ENCODE results near the gene PLXNA4.

The PLXNA4 gene

DNA sequence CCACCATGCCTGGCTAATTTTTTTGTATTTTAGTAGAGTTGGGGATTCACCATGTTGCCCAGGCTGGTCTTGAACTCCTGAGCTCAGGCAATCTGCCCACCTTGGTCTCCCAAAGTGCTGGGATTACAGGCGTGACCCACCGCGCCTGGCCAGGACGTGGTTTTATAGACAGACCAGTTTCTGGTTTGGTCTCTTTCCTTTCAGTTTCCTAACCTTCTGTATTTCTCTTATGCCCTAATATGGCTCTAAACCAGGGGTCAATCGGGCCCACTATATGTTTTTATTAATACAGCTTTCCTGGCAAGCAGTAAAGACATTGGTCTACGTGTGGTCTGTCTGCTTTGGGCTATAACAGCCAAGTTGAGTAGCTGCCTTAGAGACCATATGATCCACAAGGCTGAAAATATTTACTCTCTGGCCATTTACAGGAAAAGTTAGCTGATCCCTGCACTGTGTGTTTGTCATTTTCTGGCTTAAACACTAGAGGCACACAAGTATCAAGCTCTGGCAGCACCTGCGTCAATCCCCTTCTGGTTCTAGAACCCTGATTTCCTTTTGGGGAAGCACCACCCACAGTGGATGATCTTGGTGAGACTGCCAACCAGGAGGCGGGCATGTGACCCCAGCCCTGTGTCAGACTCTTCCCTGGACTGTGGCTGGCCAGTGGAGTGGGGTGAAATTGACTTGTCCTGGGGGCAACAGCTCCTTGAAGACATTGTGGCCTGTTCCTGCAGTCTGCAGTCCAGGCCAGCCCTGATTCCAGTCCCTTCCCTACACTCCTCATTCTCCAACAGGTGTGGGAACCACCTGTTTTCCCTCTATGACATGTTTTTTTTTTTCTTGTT lies 497.2 kb downstream of the PLXNA4 start:
- no peak for DNase-seq

DNA sequence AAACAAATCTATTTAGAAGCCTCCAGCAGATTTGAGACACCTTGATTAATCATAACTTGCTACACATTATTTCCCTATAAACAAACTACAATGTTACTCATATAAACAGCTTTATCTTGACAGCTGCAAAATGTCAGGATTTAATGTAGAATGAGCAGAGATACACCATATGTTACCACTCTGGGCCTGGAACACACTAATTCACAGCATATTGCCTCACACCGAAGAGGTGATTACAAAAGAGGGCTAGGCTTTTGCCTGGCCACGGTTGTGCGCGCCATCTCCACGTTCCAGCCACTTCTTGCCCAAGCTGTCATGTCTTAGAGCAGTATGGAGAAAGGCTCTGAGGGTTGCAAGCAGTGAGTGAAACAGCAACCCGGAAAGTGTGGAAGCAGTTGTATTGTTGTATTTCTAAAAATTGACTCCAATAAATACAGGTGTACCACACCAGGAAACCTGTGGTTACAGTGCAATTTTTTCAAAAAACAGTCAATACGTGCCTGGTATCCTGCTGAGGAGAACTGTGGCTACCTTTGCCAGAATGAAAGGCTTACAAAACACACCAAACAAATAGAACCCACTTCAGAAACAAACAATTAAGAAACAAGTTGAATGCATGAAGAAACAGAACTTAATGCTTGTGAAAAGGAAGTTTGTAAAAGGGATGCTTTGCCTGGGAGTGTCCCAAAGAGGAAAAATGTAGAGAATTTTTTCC lies 498.1 kb downstream of the PLXNA4 start:
- DNase-seq = no peak

DNA sequence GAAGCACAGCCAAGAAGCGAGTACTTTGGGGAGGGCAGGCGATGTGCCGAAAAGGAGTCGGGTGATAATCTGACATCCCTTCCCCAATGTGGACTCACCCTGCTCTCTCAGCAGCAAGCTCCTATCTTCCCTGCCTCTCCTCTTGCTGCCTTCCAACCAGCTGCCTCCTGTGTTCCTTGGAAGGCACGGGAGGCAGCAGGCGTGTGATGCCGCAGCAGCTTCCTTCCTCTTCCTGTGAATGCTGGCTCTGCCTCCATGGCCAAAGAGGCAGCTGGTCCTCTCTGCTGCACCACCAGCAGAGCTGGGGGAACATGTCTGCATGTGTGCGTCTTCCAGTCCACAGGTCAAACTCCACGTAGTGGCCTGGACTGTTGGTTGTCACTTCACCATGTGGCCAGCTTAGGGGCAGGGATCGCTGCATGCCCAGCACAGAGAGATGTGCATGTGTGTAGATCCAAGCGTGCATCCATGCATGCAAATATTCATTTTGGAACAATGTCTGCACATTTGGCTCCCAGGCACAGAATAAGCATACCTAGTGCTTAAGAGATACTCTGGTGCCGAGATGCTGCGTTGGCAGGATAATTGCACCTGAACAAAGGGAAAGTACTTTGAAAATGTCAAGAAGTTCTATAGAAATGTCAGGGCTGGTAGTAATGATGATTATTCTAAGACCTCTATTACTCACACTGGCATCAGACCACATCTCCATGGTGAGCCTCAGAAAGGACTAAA lies 499.8 kb downstream of the PLXNA4 start:
- no peak for DNase-seq

DNA sequence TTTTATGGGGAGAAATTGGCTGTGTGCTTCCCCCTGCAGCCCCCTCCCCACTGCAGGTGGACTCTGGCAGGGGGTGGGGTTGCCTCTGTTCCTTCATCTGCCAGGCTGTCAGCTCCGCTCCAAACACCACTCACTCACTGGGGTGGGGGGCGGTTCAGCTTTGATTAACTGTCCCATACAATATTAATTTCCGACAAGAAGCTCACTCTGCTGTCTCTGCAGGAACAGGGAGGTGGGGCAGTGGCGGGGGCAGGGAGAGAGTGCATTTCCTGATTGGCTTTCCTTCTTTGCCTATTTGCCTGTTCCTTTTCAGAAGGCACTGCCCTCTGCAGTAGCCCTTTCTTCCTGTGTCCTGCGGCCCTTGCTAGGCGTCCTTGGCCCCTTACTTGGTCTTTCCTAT lies 500.8 kb downstream of the PLXNA4 start:
- peak in 1 of 58 donors; percentile 35 for DNase-seq

DNA sequence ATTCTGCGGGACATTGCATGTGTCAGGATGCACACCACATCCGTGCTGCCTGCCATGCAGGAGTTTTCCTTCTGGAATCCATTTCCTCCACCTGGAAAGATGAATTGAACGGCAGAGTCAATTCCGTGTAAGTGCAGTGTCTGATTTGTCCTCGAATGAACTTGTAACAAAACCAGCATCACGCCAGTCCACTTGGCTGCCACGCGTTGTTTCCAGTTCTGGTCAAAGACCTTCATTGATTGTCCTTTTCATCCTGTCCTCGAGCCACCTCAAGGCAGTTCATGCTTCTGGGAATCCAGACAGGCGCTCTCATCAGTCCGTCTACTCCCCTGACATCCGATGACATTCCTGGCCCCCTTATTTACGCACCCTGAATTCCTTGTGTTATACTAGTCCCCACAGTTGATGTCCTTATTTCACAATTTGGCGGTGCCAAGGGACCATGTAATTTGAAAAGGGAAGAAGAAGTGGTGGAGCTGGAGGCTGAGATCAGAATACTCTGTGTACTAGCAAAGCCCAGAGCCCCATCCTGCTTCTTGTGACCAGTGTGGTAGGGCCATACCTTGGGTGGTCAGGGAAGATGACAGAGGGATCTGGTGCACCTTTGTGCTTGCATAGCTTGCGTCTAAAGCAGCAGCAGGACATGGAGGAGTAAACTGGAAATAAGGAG lies 502.2 kb downstream of the PLXNA4 start:
- peak in 2 of 58 donors; percentile 6 to 7 for DNase-seq
